H1 (cell line): ENCODE data around the gene KRT3. TPM values are rescaled to one million over a fixed set of nuclear protein-coding genes. Genes with fewer than 3 reads are reported as not detected.

Source experiments
- CTCF ChIP-seq, 3 experiments: IDR thresholded peaks; 1 replicate in 2 of 3; 2 replicates in 1 of 3; pipeline versions ENCODE4 v1.5.1 to v1.6.1; 2011; ENCODE audit warnings: low read length in 3 of 3, mild to moderate bottlenecking in 3 of 3, inconsistent platforms in 2 of 3, low read depth in 1 of 3, moderate library complexity in 1 of 3; ENCODE audit not compliant: insufficient read depth in 1 of 3; ENCODE audit errors: control extremely low read depth in 1 of 3
- GABPA ChIP-seq: IDR thresholded peaks from 2 replicates; pipeline ENCODE4 v1.6.1; 2011; ENCODE audit warnings: mild to moderate bottlenecking, low read length, moderate library complexity, borderline replicate concordance; ENCODE audit not compliant: insufficient read depth
- HDAC2 ChIP-seq, 2 experiments: fragments of 300-600 bp in 1 of 2; sonication (generic) in 1 of 2; IDR thresholded peaks; 2 replicates each; pipeline ENCODE4 v1.6.1; 2011 to 2012; ENCODE audit warnings: low read depth in 2 of 2, low read length in 2 of 2, mild to moderate bottlenecking in 2 of 2, moderate library complexity in 2 of 2, borderline replicate concordance in 1 of 2, inconsistent platforms in 1 of 2
- KDM1A ChIP-seq: fragments of 200-600, 300-600 bp; sonication (generic); IDR thresholded peaks from 2 replicates; pipeline ENCODE4 v1.7.1; 2016; ENCODE audit warnings: mild to moderate bottlenecking, low read length, borderline replicate concordance
- TEAD4 ChIP-seq: IDR thresholded peaks from 2 replicates; pipeline ENCODE4 v1.6.1; 2012; ENCODE audit warnings: low read depth, low read length, inconsistent platforms, mixed read lengths
- polyA plus RNA-seq, 7 experiments: library from polyadenylated mRNA; depleted of rRNA in 3 of 7; stranded (reverse) in 5 of 7; unstranded in 2 of 7; fragments of >200 nt in 5 of 7; fragments of 200-250 nt in 2 of 7; gene quantifications; 1 replicate in 5 of 7; 2 replicates in 1 of 7; 4 replicates in 1 of 7; pipeline versions ENCODE4 v1.2.1 to v1.2.3, GENCODE V29; 2011 to 2013; ENCODE audit warnings: missing spikeins in 2 of 7, mixed read lengths in 2 of 7
- total RNA-seq: library from RNA; stranded (reverse); fragmentation: NEBNext Ultra II Directional; extraction: Animal tissue kit (Norgen Biotek cat#: 25700); gene quantifications from 2 replicates; pipeline ENCODE4 v1.2.1, GENCODE V29; 2021

KRT3 gene
- total and polyA plus RNA-seq, 2 of the 8 experiments (the other 6 are each of a cell fraction or from before 2014, with no cell fraction given): not detected

GRCh38 chr12:52837781-52838608, 42.1 kb upstream of the KRT3 start (continued):
- TF ChIP-seq GABPA (no peak), HDAC2 (IDR thresholded peaks at IDR 0.05; ENCODE audit: borderline replicate concordance in 1 of 2, low read depth in 2 of 2, low read length in 2 of 2) (no peak), KDM1A (no peak), CTCF (IDR thresholded peaks at IDR 0.05; ENCODE audit: control extremely low read depth in 1 of 3, insufficient read depth in 1 of 3, low read depth in 1 of 3, low read length in 3 of 3) (no peak), TEAD4 (no peak)
